ENCODE data around the gene TMEM109. TPM values are rescaled to one million over a fixed set of nuclear protein-coding genes. Genes with fewer than 3 reads are reported as not detected.
A peak's percentile ranks its signal among the peaks of the same experiment; 100 is the strongest.

The TMEM109 gene
- total and polyA plus RNA-seq, 2 donors = 18.7 to 58.1 TPM

- 80% methylated on average over 2 of the region's 2 CpGs for WGBS
- no peak overlapping the region for H3K4me3 ChIP-seq (ENCODE audit: low read length in 2 of 2)
- peaks cover 18 to 58% of the 10 kb centered on the region in 2 donors for H3K27me3 ChIP-seq (ENCODE audit: control insufficient read depth in 2 of 2, insufficient read depth in 1 of 2, low read length in 1 of 2)
- H3K4me1 ChIP-seq (ENCODE audit: control insufficient read depth in 2 of 2, insufficient read depth in 2 of 2, low read length in 2 of 2) = peaks cover 5 to 19% of the 10 kb centered on the region in 2 donors
- H3K27ac ChIP-seq (ENCODE audit: low read depth in 1 of 2, low read length in 1 of 2) = no peak overlapping the region
- no peaks in the 10 kb centered on the region for H3K36me3 ChIP-seq (ENCODE audit: control insufficient read depth in 2 of 2, insufficient read depth in 2 of 2, low read length in 1 of 2)
- DNase-seq (ENCODE audit: low read depth in 6 of 9, low spot score in 9 of 9) = no peak
- peaks cover 0 to 7% of the 10 kb centered on the region in 2 donors for H3K9me3 ChIP-seq (ENCODE audit: control insufficient read depth in 2 of 2, insufficient read depth in 1 of 2, low read length in 1 of 2)
Measured at GRCh38 chr11:60947700-60948099, 33.7 kb downstream of the TMEM109 start.

- H3K4me3 ChIP-seq (ENCODE audit: low read length in 2 of 2) = no peak overlapping the region
- H3K4me1 ChIP-seq (ENCODE audit: control insufficient read depth in 2 of 2, insufficient read depth in 2 of 2, low read length in 2 of 2) = peaks cover 5 to 21% of the 10 kb centered on the region in 2 donors
- WGBS = 86% methylated on average over 5 of the region's 5 CpGs
Measured at GRCh38 chr11:60948250-60948649, 34.3 kb downstream of the TMEM109 start.

GRCh38 chr11:60950024-60950423 lies 36.1 kb downstream of the TMEM109 start:
- Histone ChIP-seq H3K4me1 (ENCODE audit: control insufficient read depth in 2 of 2, insufficient read depth in 2 of 2, low read length in 2 of 2) (peaks cover 5 to 21% of the 10 kb centered on the region in 2 donors), H3K27ac (ENCODE audit: low read depth in 1 of 2, low read length in 1 of 2) (no peak overlapping the region)

More at GRCh38 chr11:60948250-60948649, 34.3 kb downstream of the TMEM109 start:
- peaks cover 0 to 7% of the 10 kb centered on the region in 2 donors for H3K9me3 ChIP-seq (ENCODE audit: control insufficient read depth in 2 of 2, insufficient read depth in 1 of 2, low read length in 1 of 2)
- H3K27me3 ChIP-seq (ENCODE audit: control insufficient read depth in 2 of 2, insufficient read depth in 1 of 2, low read length in 1 of 2) = peaks cover 18 to 64% of the 10 kb centered on the region in 2 donors
- DNase-seq (ENCODE audit: low read depth in 6 of 9, low spot score in 9 of 9) = no peak
- no peaks in the 10 kb centered on the region for H3K36me3 ChIP-seq (ENCODE audit: control insufficient read depth in 2 of 2, insufficient read depth in 2 of 2, low read length in 1 of 2)
- H3K27ac ChIP-seq (ENCODE audit: low read depth in 1 of 2, low read length in 1 of 2) = no peak overlapping the region

GRCh38 chr11:60950933-60951605 lies 37.1 kb downstream of the TMEM109 start:
- Histone ChIP-seq H3K27ac (ENCODE audit: low read depth in 1 of 2, low read length in 1 of 2) (no peak overlapping the region), H3K4me3 (ENCODE audit: low read length in 2 of 2) (peak overlapping the region; percentile 9 to 34), H3K36me3 (ENCODE audit: control insufficient read depth in 2 of 2, insufficient read depth in 2 of 2, low read length in 1 of 2) (no peaks in the 10 kb centered on the region), H3K27me3 (ENCODE audit: control insufficient read depth in 2 of 2, insufficient read depth in 1 of 2, low read length in 1 of 2) (peaks cover 18 to 78% of the 10 kb centered on the region in 2 donors), H3K9me3 (ENCODE audit: control insufficient read depth in 2 of 2, insufficient read depth in 1 of 2, low read length in 1 of 2) (peaks cover 0 to 3% of the 10 kb centered on the region in 2 donors), H3K4me1 (ENCODE audit: control insufficient read depth in 2 of 2, insufficient read depth in 2 of 2, low read length in 2 of 2) (peaks cover 5 to 21% of the 10 kb centered on the region in 2 donors)
- peak in 1 of 9 donors; percentile 39 for DNase-seq (ENCODE audit: low read depth in 6 of 9, low spot score in 9 of 9)
- 13% methylated on average over 86 of the region's 86 CpGs for whole genome bisulfite sequencing

More at GRCh38 chr11:60950024-60950423, 36.1 kb downstream of the TMEM109 start:
- WGBS = 95% methylated on average over 6 of the region's 6 CpGs
- peaks cover 0 to 3% of the 10 kb centered on the region in 2 donors for H3K9me3 ChIP-seq (ENCODE audit: control insufficient read depth in 2 of 2, insufficient read depth in 1 of 2, low read length in 1 of 2)
- no peaks in the 10 kb centered on the region for H3K36me3 ChIP-seq (ENCODE audit: control insufficient read depth in 2 of 2, insufficient read depth in 2 of 2, low read length in 1 of 2)
- H3K4me3 ChIP-seq (ENCODE audit: low read length in 2 of 2) = no peak overlapping the region
- no peak for DNase-seq (ENCODE audit: low read depth in 6 of 9, low spot score in 9 of 9)
- peaks cover 18 to 77% of the 10 kb centered on the region in 2 donors for H3K27me3 ChIP-seq (ENCODE audit: control insufficient read depth in 2 of 2, insufficient read depth in 1 of 2, low read length in 1 of 2)

- WGBS = 5% methylated on average over 8 of the region's 8 CpGs
- H3K36me3 ChIP-seq (ENCODE audit: control insufficient read depth in 2 of 2, insufficient read depth in 2 of 2, low read length in 1 of 2) = no peaks in the 10 kb centered on the region
- peaks cover 18 to 75% of the 10 kb centered on the region in 2 donors for H3K27me3 ChIP-seq (ENCODE audit: control insufficient read depth in 2 of 2, insufficient read depth in 1 of 2, low read length in 1 of 2)
- H3K9me3 ChIP-seq (ENCODE audit: control insufficient read depth in 2 of 2, insufficient read depth in 1 of 2, low read length in 1 of 2) = peaks cover 0 to 3% of the 10 kb centered on the region in 2 donors
- peaks cover 5 to 21% of the 10 kb centered on the region in 2 donors for H3K4me1 ChIP-seq (ENCODE audit: control insufficient read depth in 2 of 2, insufficient read depth in 2 of 2, low read length in 2 of 2)
- DNase-seq (ENCODE audit: low read depth in 6 of 9, low spot score in 9 of 9) = no peak
- peak overlapping the region; percentile 9 to 37 for H3K4me3 ChIP-seq (ENCODE audit: low read length in 2 of 2)
- H3K27ac ChIP-seq (ENCODE audit: low read depth in 1 of 2, low read length in 1 of 2) = peak overlapping the region in 1 of 2 donors; percentile 77
Measured at GRCh38 chr11:60951606-60951903, 37.6 kb downstream of the TMEM109 start.

GRCh38 chr11:60951904-60952741 lies 38.2 kb downstream of the TMEM109 start, which contains the start of gene SLC15A3:
Gene SLC15A3 (minus strand): TSS chr11:60952176. CDS start chr11:60951551, 625 bp downstream.
- peaks cover 5 to 21% of the 10 kb centered on the region in 2 donors for H3K4me1 ChIP-seq (ENCODE audit: control insufficient read depth in 2 of 2, insufficient read depth in 2 of 2, low read length in 2 of 2)
- H3K4me3 ChIP-seq (ENCODE audit: low read length in 2 of 2) = peak within 1 kb of the TSS; percentile 9 to 37
- peaks cover 18 to 78% of the 10 kb centered on the region in 2 donors for H3K27me3 ChIP-seq (ENCODE audit: control insufficient read depth in 2 of 2, insufficient read depth in 1 of 2, low read length in 1 of 2)
- peak in 1 of 9 donors; percentile 63 for DNase-seq (ENCODE audit: low read depth in 6 of 9, low spot score in 9 of 9)
- peaks cover 0 to 3% of the 10 kb centered on the region in 2 donors for H3K9me3 ChIP-seq (ENCODE audit: control insufficient read depth in 2 of 2, insufficient read depth in 1 of 2, low read length in 1 of 2)
- no peaks in the 10 kb centered on the region for H3K36me3 ChIP-seq (ENCODE audit: control insufficient read depth in 2 of 2, insufficient read depth in 2 of 2, low read length in 1 of 2)
- 5% methylated on average over 23 of the region's 23 CpGs for WGBS
- peak within 1 kb of the TSS; percentile 28 to 77 for H3K27ac ChIP-seq (ENCODE audit: low read depth in 1 of 2, low read length in 1 of 2)

- Histone ChIP-seq H3K4me3 (ENCODE audit: low read length in 2 of 2) (peak overlapping the region in 1 of 2 donors; percentile 9), H3K36me3 (ENCODE audit: control insufficient read depth in 2 of 2, insufficient read depth in 2 of 2, low read length in 1 of 2) (no peaks in the 10 kb centered on the region), H3K4me1 (ENCODE audit: control insufficient read depth in 2 of 2, insufficient read depth in 2 of 2, low read length in 2 of 2) (peaks cover 5 to 21% of the 10 kb centered on the region in 2 donors), H3K27me3 (ENCODE audit: control insufficient read depth in 2 of 2, insufficient read depth in 1 of 2, low read length in 1 of 2) (peaks cover 18 to 75% of the 10 kb centered on the region in 2 donors), H3K9me3 (ENCODE audit: control insufficient read depth in 2 of 2, insufficient read depth in 1 of 2, low read length in 1 of 2) (peaks cover 0 to 3% of the 10 kb centered on the region in 2 donors), H3K27ac (ENCODE audit: low read depth in 1 of 2, low read length in 1 of 2) (peak overlapping the region; percentile 28 to 61)
- DNase-seq (ENCODE audit: low read depth in 6 of 9, low spot score in 9 of 9) = no peak
- 11% methylated on average over 3 of the region's 3 CpGs for WGBS
Measured at GRCh38 chr11:60952742-60953170, 38.8 kb downstream of the TMEM109 start.

GRCh38 chr11:60953781-60954180 lies 39.8 kb downstream of the TMEM109 start:
- no peak for DNase-seq (ENCODE audit: low read depth in 6 of 9, low spot score in 9 of 9)
- H3K4me1 ChIP-seq (ENCODE audit: control insufficient read depth in 2 of 2, insufficient read depth in 2 of 2, low read length in 2 of 2) = peaks cover 5 to 19% of the 10 kb centered on the region in 2 donors
- H3K36me3 ChIP-seq (ENCODE audit: control insufficient read depth in 2 of 2, insufficient read depth in 2 of 2, low read length in 1 of 2) = no peaks in the 10 kb centered on the region
- H3K27ac ChIP-seq (ENCODE audit: low read depth in 1 of 2, low read length in 1 of 2) = no peak overlapping the region
- H3K4me3 ChIP-seq (ENCODE audit: low read length in 2 of 2) = no peak overlapping the region
- 83% methylated on average over 6 of the region's 6 CpGs for WGBS
- peaks cover 18 to 74% of the 10 kb centered on the region in 2 donors for H3K27me3 ChIP-seq (ENCODE audit: control insufficient read depth in 2 of 2, insufficient read depth in 1 of 2, low read length in 1 of 2)
- H3K9me3 ChIP-seq (ENCODE audit: control insufficient read depth in 2 of 2, insufficient read depth in 1 of 2, low read length in 1 of 2) = peaks cover 0 to 3% of the 10 kb centered on the region in 2 donors

- H3K9me3 ChIP-seq (ENCODE audit: control insufficient read depth in 2 of 2, insufficient read depth in 1 of 2, low read length in 1 of 2) = peaks cover 0 to 3% of the 10 kb centered on the region in 2 donors
- WGBS = 72% methylated on average over 5 of the region's 5 CpGs
- no peak for DNase-seq (ENCODE audit: low read depth in 6 of 9, low spot score in 9 of 9)
- no peak overlapping the region for H3K4me3 ChIP-seq (ENCODE audit: low read length in 2 of 2)
- peaks cover 5 to 19% of the 10 kb centered on the region in 2 donors for H3K4me1 ChIP-seq (ENCODE audit: control insufficient read depth in 2 of 2, insufficient read depth in 2 of 2, low read length in 2 of 2)
- H3K27me3 ChIP-seq (ENCODE audit: control insufficient read depth in 2 of 2, insufficient read depth in 1 of 2, low read length in 1 of 2) = peaks cover 18 to 71% of the 10 kb centered on the region in 2 donors
- H3K27ac ChIP-seq (ENCODE audit: low read depth in 1 of 2, low read length in 1 of 2) = no peak overlapping the region
- no peaks in the 10 kb centered on the region for H3K36me3 ChIP-seq (ENCODE audit: control insufficient read depth in 2 of 2, insufficient read depth in 2 of 2, low read length in 1 of 2)
Measured at GRCh38 chr11:60954421-60954820, 40.5 kb downstream of the TMEM109 start.
